Epithelial cell of esophagus (primary cell): ENCODE data around the gene ITPKB.
"Not testable (repeated sequence)": the region's sequence is repeated elsewhere in the genome, so short reads cannot be mapped to it uniquely, and the experiment has no call there.

Experiments used
- DNase-seq: peaks from one replicate; pipeline ENCODE4 v3.0.0; 2010; ENCODE audit warnings: low read depth
- H3K4me3 ChIP-seq: 2 replicates; pipeline ENCODE4 v1.5.1; 2011; ENCODE audit warnings: mild to moderate bottlenecking, low read length, control low read depth
- CTCF ChIP-seq: IDR thresholded peaks from 2 replicates; pipeline ENCODE4 v1.5.1; 2011; ENCODE audit warnings: low read depth, mild to moderate bottlenecking, low read length, control low read depth, inconsistent platforms; ENCODE audit not compliant: insufficient read depth; ENCODE audit errors: missing control alignments

ITPKB gene

GRCh38 chr1:226617109-226617508, 122.0 kb downstream of the ITPKB start:
- TF ChIP-seq CTCF: no peak
- no peak for DNase-seq
- no peak overlapping the region for H3K4me3 ChIP-seq

GRCh38 chr1:226616636-226617035, 122.4 kb downstream of the ITPKB start:
- TF ChIP-seq CTCF: no peak
- no peak overlapping the region for H3K4me3 ChIP-seq
- no peak for DNase-seq

- H3K4me3 ChIP-seq: no peak overlapping the region
- TF ChIP-seq CTCF: no peak
- DNase-seq: no peak
These were observed 123.2 kb downstream of the ITPKB start for GRCh38 chr1:226615876-226616275.

GRCh38 chr1:226611980-226612379, 127.1 kb downstream of the ITPKB start:
- not testable (repeated sequence) for H3K4me3 ChIP-seq, DNase-seq

- H3K4me3 ChIP-seq: no peak overlapping the region
- no peak for DNase-seq
- TF ChIP-seq CTCF: no peak
These were observed 127.8 kb downstream of the ITPKB start for GRCh38 chr1:226611301-226611700.

- no peak for TF ChIP-seq CTCF
- no peak for DNase-seq
These were observed 128.4 kb downstream of the ITPKB start for GRCh38 chr1:226610671-226611070.

GRCh38 chr1:226609836-226610455, 129.1 kb downstream of the ITPKB start:
- DNase-seq: no peak
- TF ChIP-seq CTCF: no peak
- no peak overlapping the region for H3K4me3 ChIP-seq

More at GRCh38 chr1:226610671-226611070, 128.4 kb downstream of the ITPKB start:
- H3K4me3 ChIP-seq: no peak overlapping the region
